ENCODE measurements around the gene RPP25L. TPM values are rescaled to one million over a fixed set of nuclear protein-coding genes. Genes with fewer than 3 reads are reported as not detected.

The RPP25L gene
- total and polyA plus RNA-seq, 9 of the 15 experiments (the other 6 are each of a cell fraction or from before 2014, with no cell fraction given) = 16.3 to 43.7 (median 29.0) TPM

- no peak for TF ChIP-seq EP300 (IDR thresholded peaks at IDR 0.05; ENCODE audit: low read length)
These were observed 8.4 kb upstream of the RPP25L start, which contains the start of gene DCTN3 (continued) for GRCh38 chr9:34620061-34620994.

- no peak for DNase-seq (ENCODE audit: extremely low read depth in 1 of 4, low spot score in 3 of 4)
- FAIRE-seq = no peak
- in situ Hi-C loops (cut with MboI) = no loop called here
- H3K4me2 ChIP-seq (ENCODE audit: insufficient read depth, low read length) = no peak overlapping the region
- TF ChIP-seq ERF (CRISPR knock-in tag; IDR thresholded peaks at IDR 0.05) = no peak
- no peak for TF ChIP-seq RFX5 (IDR thresholded peaks at IDR 0.05; ENCODE audit: low read depth, low read length)
- TF ChIP-seq USF1 (CRISPR knock-in tag; IDR thresholded peaks at IDR 0.05) = no peak
- TF ChIP-seq SMAD2 (IDR thresholded peaks at IDR 0.05; ENCODE audit: low read depth, low read length) = no peak
- no peak for TF ChIP-seq FUS (optimal IDR thresholded peaks at IDR 0.05; ENCODE audit: low read depth, low read length)
- peaks cover 10 to 20% of the 10 kb centered on the region in 2 experiments; a peak in 4 of 5 replicates for H3K4me1 ChIP-seq (replicated peaks in 1 of 2; ENCODE audit: control insufficient read depth in 2 of 2, insufficient read depth in 2 of 2, low read length in 2 of 2)
- no peaks in the 10 kb centered on the region; the same call in 1 of the 2 replicates for H4K20me1 ChIP-seq (replicated peaks; ENCODE audit: control insufficient read depth, insufficient read depth, low read length)
- H3K9me3 ChIP-seq (replicated peaks; ENCODE audit: control insufficient read depth, insufficient read depth, low read depth, low read length) = no peaks in the 10 kb centered on the region
- no peaks in the 10 kb centered on the region for H3K27me3 ChIP-seq (ENCODE audit: control insufficient read depth in 2 of 2, insufficient read depth in 2 of 2, low read length in 2 of 2)
- intact Hi-C loops (cut with micrococcal nuclease) = loop anchor here (10.0 kb wide), 1 partner anchor 90 kb away; no protein-coding TSS in a partner anchor
- POLR2A ChIA-PET = interaction anchor here (0.9 to 1.2 kb wide), 2 partner anchors 16 to 19 kb away, joined by 3 read pairs; no protein-coding TSS in a partner anchor
- ATAC-seq = no peak
- peaks cover 15% of the 10 kb centered on the region for H3K79me2 ChIP-seq (ENCODE audit: control insufficient read depth, insufficient read depth, low read length)
- WGBS (ENCODE audit: insufficient coverage, low coverage, missing lambda C conversion rate) = 29% methylated on average over 2 of the region's 2 CpGs
- peaks cover 20% of the 10 kb centered on the region; the same call in 1 of the 3 replicates for H3K36me3 ChIP-seq (ENCODE audit: control insufficient read depth, insufficient read depth, low read length)
- H3K9ac ChIP-seq (ENCODE audit: insufficient read depth in 1 of 2, low read depth in 2 of 2, low read length in 2 of 2) = no peak overlapping the region
- no peak overlapping the region for H3K27ac ChIP-seq (ENCODE audit: extremely low read depth, low read depth, low read length)
- CTCF ChIA-PET (ENCODE audit: low intra/inter-chr PET ratio) = no interaction called here
- no TSS peak for BruUV-seq (replicated peaks)
- no peak overlapping the region for H2AFZ ChIP-seq (ENCODE audit: low read depth, low read length)
- H3K4me3 ChIP-seq = no peak overlapping the region
- no peaks in the 10 kb centered on the region for H3K9me1 ChIP-seq (ENCODE audit: control insufficient read depth, insufficient read depth, low read length)
These were observed 3.2 kb upstream of the RPP25L start for GRCh38 chr9:34615132-34615531.

Data from K562 (cell line).